Astrocyte (in vitro differentiated cells and primary cell): Measurements from ENCODE around the gene MATCAP1.

Experiments
- EZH2 ChIP-seq: IDR thresholded peaks from 2 replicates; pipeline ENCODE4 v1.6.1; 2012; ENCODE audit warnings: mild to moderate bottlenecking, low read length, inconsistent platforms; ENCODE audit not compliant: insufficient read depth
- TF ChIP-seq, protein P1 (sequence below): IDR thresholded peaks from 2 replicates; pipeline ENCODE4 v1.5.1; 2011; ENCODE audit warnings: low read depth, mild to moderate bottlenecking, inconsistent platforms, low read length, moderate library complexity; ENCODE audit not compliant: insufficient read depth

DNA sequence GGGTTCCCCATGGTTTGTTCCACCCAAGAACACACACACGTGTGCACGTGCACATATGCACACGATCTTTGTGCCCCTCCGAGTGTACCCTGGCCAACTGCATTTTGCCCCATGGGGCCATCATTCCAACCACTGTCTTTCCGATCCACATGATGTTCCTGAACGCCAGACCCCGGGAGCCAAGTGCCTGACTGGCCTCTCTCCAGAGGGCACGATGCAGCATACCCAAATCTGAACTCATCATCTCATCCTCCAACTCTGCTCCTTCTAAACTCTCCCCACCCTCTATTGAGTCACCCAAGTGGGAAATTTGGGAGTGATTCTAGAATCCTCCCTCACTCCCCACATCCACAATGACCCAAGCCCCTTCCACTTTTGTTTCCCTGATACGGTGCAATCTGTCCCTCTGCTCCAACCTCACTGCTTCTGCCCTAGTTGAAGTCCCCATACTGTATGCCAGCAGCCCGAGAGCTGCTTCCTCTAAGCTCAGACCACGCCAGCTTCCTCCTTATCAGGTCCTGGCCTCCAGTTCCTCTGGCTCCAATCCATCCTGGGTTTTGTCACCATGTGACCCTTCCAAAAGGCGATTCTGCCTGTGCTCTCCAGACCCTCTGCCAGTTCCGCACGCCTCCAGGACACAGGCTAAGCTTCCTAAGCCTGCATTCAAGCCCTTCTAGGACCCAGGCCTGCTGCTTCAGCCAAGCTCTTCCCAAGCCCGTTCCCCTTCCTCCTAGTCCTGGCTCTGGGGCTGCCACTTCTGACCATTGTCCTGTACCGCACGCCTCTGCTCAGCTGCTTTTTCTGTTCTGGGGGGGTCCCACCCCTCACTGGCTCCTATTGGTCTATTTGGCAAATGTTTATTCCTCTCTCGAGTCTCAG lies 33.1 kb upstream of the MATCAP1 start:
- TF ChIP-seq, protein P1, sequence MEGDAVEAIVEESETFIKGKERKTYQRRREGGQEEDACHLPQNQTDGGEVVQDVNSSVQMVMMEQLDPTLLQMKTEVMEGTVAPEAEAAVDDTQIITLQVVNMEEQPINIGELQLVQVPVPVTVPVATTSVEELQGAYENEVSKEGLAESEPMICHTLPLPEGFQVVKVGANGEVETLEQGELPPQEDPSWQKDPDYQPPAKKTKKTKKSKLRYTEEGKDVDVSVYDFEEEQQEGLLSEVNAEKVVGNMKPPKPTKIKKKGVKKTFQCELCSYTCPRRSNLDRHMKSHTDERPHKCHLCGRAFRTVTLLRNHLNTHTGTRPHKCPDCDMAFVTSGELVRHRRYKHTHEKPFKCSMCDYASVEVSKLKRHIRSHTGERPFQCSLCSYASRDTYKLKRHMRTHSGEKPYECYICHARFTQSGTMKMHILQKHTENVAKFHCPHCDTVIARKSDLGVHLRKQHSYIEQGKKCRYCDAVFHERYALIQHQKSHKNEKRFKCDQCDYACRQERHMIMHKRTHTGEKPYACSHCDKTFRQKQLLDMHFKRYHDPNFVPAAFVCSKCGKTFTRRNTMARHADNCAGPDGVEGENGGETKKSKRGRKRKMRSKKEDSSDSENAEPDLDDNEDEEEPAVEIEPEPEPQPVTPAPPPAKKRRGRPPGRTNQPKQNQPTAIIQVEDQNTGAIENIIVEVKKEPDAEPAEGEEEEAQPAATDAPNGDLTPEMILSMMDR, result no peak
- no peak for TF ChIP-seq EZH2
